BLaER1 treated with 17β-estradiol and CSF1 and Interleukin-3, amounts not matched to agents 10 nM and 100 nM (cell line): ENCODE measurements around the gene RORC.
A peak's percentile ranks its signal among the peaks of the same experiment; 100 is the strongest.
"Not testable (repeated sequence)": the region's sequence is repeated elsewhere in the genome, so short reads cannot be mapped to it uniquely, and the experiment has no call there.

Experiments used
- H3K27ac ChIP-seq, 11 experiments: shearing (Covaris generic); formaldehyde crosslinking; 2 replicates each; pipeline ENCODE4 v1.8.1; 2022
- H3K27me3 ChIP-seq, 11 experiments: shearing (Covaris generic); formaldehyde crosslinking; 2 replicates each; pipeline ENCODE4 v1.8.1; 2022
- H3K36me3 ChIP-seq, 11 experiments: shearing (Covaris generic); formaldehyde crosslinking; 2 replicates each; pipeline ENCODE4 v1.8.1; 2022
- H3K4me1 ChIP-seq, 10 experiments: shearing (Covaris generic); formaldehyde crosslinking; 2 replicates each; pipeline ENCODE4 v1.8.1; 2022
- H3K4me2 ChIP-seq, 11 experiments: shearing (Covaris generic); formaldehyde crosslinking; 2 replicates each; pipeline ENCODE4 v1.8.1; 2022
- H3K4me3 ChIP-seq, 10 experiments: shearing (Covaris generic); formaldehyde crosslinking; 2 replicates each; pipeline ENCODE4 v1.8.1; 2022
- H3K9ac ChIP-seq, 11 experiments: shearing (Covaris generic); formaldehyde crosslinking; 2 replicates each; pipeline ENCODE4 v1.8.1; 2022
- H3K9me3 ChIP-seq, 11 experiments: shearing (Covaris generic); formaldehyde crosslinking; replicated peaks in 1 of 11; 2 replicates each; pipeline ENCODE4 v1.8.1; 2022
- H4K20me1 ChIP-seq, 11 experiments: shearing (Covaris generic); formaldehyde crosslinking; 2 replicates each; pipeline ENCODE4 v1.8.1; 2022
- Cebpa-rat ChIP-seq, 11 experiments: shearing (Covaris generic); IDR thresholded peaks; 2 replicates each; pipeline ENCODE4 v1.8.1; 2022

RORC gene

GRCh38 chr1:151787689-151788088, 43.9 kb downstream of the RORC start:
- no peak overlapping the region for H3K9ac ChIP-seq
- no peaks in the 10 kb centered on the region for H3K27me3 ChIP-seq
- H4K20me1 ChIP-seq, result no peaks in the 10 kb centered on the region
- no peak overlapping the region for H3K4me2 ChIP-seq
- peaks cover 15 to 35% (median 28%) of the 10 kb centered on the region in 10 experiments for H3K4me1 ChIP-seq
- no peak for TF ChIP-seq Cebpa-rat (IDR thresholded peaks at IDR 0.05)
- H3K9me3 ChIP-seq, result no peaks in the 10 kb centered on the region
- H3K27ac ChIP-seq, result no peak overlapping the region
- no peaks in the 10 kb centered on the region for H3K36me3 ChIP-seq
- no peak overlapping the region for H3K4me3 ChIP-seq

- peak overlapping the region in 2 of 11 experiments; percentile 25 to 32; a peak in 3 of 22 replicates for H3K27ac ChIP-seq
- no peaks in the 10 kb centered on the region for H4K20me1 ChIP-seq
- peaks cover 10 to 50% (median 20%) of the 10 kb centered on the region in 10 experiments; a peak in 19 of 20 replicates for H3K4me1 ChIP-seq
- peak overlapping the region in 2 of 11 experiments; percentile 10 to 57; a peak in 3 of 22 replicates for H3K9ac ChIP-seq
- peaks cover 0 to 3% (median 0%) of the 10 kb centered on the region in 11 experiments; a peak in 4 of 22 replicates for H3K36me3 ChIP-seq
- no peak for TF ChIP-seq Cebpa-rat (IDR thresholded peaks at IDR 0.05)
- H3K4me3 ChIP-seq, result peak overlapping the region in 1 of 10 experiments; percentile 27; a peak in 2 of 20 replicates
- no peaks in the 10 kb centered on the region for H3K9me3 ChIP-seq
- H3K4me2 ChIP-seq, result peak overlapping the region; percentile 13 to 98 (median 40); a peak in 18 of 22 replicates
- no peaks in the 10 kb centered on the region for H3K27me3 ChIP-seq
Measured at GRCh38 chr1:151783796-151784195, 47.8 kb downstream of the RORC start.

- Histone ChIP-seq H3K36me3 (peaks cover 0 to 12% (median 0%) of the 10 kb centered on the region in 11 experiments; a peak in 7 of 22 replicates), H3K4me3 (no peak overlapping the region), H3K27ac (no peak overlapping the region), H3K9me3 (no peaks in the 10 kb centered on the region), H3K27me3 (no peaks in the 10 kb centered on the region), H3K9ac (peak overlapping the region in 1 of 11 experiments; percentile 57; a peak in 1 of 22 replicates), H3K4me1 (peaks cover 10 to 50% (median 18%) of the 10 kb centered on the region in 10 experiments; a peak in 19 of 20 replicates), H3K4me2 (peak overlapping the region in 3 of 11 experiments; percentile 61 to 98 (median 91); a peak in 5 of 22 replicates), H4K20me1 (no peaks in the 10 kb centered on the region)
- no peak for TF ChIP-seq Cebpa-rat (IDR thresholded peaks at IDR 0.05)
Measured at GRCh38 chr1:151782741-151783140, 48.9 kb downstream of the RORC start.

- not testable (repeated sequence) for H3K4me3 ChIP-seq, H3K27ac ChIP-seq, H3K9me3 ChIP-seq, H4K20me1 ChIP-seq, H3K9ac ChIP-seq, H3K27me3 ChIP-seq, H3K4me2 ChIP-seq
- peaks cover 0 to 12% (median 0%) of the 10 kb centered on the region in 11 experiments; a peak in 8 of 22 replicates for H3K36me3 ChIP-seq
- peaks cover 10 to 50% (median 16%) of the 10 kb centered on the region in 10 experiments; a peak in 19 of 20 replicates for H3K4me1 ChIP-seq
Measured at GRCh38 chr1:151782026-151782425, 49.6 kb downstream of the RORC start.

DNA sequence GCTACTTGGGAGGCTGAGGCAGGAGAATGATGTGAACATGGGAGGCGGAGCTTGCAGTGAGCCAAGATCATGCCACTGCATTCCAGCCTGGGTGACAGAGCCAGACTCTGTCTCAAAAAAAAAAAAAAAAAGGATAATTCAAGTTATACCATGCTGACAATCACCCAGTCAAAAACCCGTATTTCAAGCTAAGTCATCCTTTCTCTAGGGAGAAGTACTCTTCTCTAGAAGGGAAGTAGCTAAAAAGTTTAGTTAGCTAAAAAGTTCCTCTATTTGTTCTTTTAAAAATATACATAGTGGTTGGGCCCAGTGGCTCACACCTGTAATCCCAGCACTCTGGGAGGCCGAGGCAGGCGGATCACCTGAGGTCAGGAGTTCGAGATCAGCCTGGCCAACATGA, 50.9 kb downstream of the RORC start:
- H3K9ac ChIP-seq, H4K20me1 ChIP-seq, H3K27ac ChIP-seq, H3K9me3 ChIP-seq, H3K4me3 ChIP-seq, H3K27me3 ChIP-seq: not testable (repeated sequence)
- Histone ChIP-seq H3K4me2 (peak overlapping the region in 2 of 11 experiments; percentile 35 to 55; a peak in 6 of 22 replicates), H3K4me1 (peaks cover 10 to 50% (median 16%) of the 10 kb centered on the region in 10 experiments; a peak in 19 of 20 replicates), H3K36me3 (peaks cover 0 to 18% (median 8%) of the 10 kb centered on the region in 11 experiments; a peak in 11 of 22 replicates)

DNA sequence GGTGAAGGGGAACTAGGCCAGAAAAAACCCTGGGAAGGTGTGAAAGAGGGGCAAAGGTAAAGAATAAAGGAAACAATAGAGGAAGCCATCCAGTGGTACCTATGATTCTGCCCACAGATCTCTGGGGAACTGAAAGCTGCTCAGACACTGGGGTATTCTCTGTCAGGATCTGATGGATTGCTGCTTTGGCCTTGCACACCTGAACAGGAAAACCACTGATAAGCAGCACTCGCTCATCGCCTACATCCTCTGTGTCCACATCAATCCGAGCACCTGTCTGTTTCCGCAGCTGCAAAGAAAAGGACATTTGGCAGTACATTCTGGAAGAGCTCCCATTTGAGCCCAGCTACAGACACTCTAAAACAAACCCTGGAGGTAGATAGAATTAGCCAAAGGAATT, 51.8 kb downstream of the RORC start:
- H3K36me3 ChIP-seq, result peaks cover 0 to 26% (median 16%) of the 10 kb centered on the region in 11 experiments; a peak in 11 of 22 replicates
- peak overlapping the region in 1 of 11 experiments; percentile 25; a peak in 1 of 22 replicates for H3K9ac ChIP-seq
- H4K20me1 ChIP-seq, result no peaks in the 10 kb centered on the region
- H3K27me3 ChIP-seq, result no peaks in the 10 kb centered on the region
- peaks cover 10 to 46% (median 16%) of the 10 kb centered on the region in 10 experiments; a peak in 19 of 20 replicates for H3K4me1 ChIP-seq
- TF ChIP-seq Cebpa-rat (IDR thresholded peaks at IDR 0.05), result no peak
- no peak overlapping the region for H3K27ac ChIP-seq
- no peak overlapping the region for H3K4me3 ChIP-seq
- no peaks in the 10 kb centered on the region for H3K9me3 ChIP-seq
- peak overlapping the region in 9 of 11 experiments; percentile 7 to 62 (median 48); a peak in 14 of 22 replicates for H3K4me2 ChIP-seq

GRCh38 chr1:151777317-151777716, 54.3 kb downstream of the RORC start:
- Histone ChIP-seq H3K4me3 (no peak overlapping the region), H3K27ac (no peak overlapping the region), H3K27me3 (no peaks in the 10 kb centered on the region), H3K36me3 (peaks cover 0 to 34% (median 22%) of the 10 kb centered on the region in 11 experiments; a peak in 11 of 22 replicates), H3K4me2 (no peak overlapping the region), H3K9ac (no peak overlapping the region), H4K20me1 (no peaks in the 10 kb centered on the region), H3K9me3 (no peaks in the 10 kb centered on the region), H3K4me1 (peaks cover 5 to 21% (median 8%) of the 10 kb centered on the region in 10 experiments; a peak in 17 of 20 replicates)
- no peak for TF ChIP-seq Cebpa-rat (IDR thresholded peaks at IDR 0.05)

- Histone ChIP-seq H3K27me3 (no peaks in the 10 kb centered on the region), H3K4me3 (no peak overlapping the region), H3K9ac (no peak overlapping the region), H3K36me3 (peaks cover 0 to 34% (median 22%) of the 10 kb centered on the region in 11 experiments; a peak in 11 of 22 replicates), H4K20me1 (no peaks in the 10 kb centered on the region), H3K9me3 (no peaks in the 10 kb centered on the region), H3K4me1 (peaks cover 5 to 19% (median 8%) of the 10 kb centered on the region in 10 experiments; a peak in 16 of 20 replicates), H3K27ac (no peak overlapping the region), H3K4me2 (no peak overlapping the region)
- no peak for TF ChIP-seq Cebpa-rat (IDR thresholded peaks at IDR 0.05)
Measured at GRCh38 chr1:151776665-151777062, 54.9 kb downstream of the RORC start.

GRCh38 chr1:151775894-151776664, 55.5 kb downstream of the RORC start:
- no peak for TF ChIP-seq Cebpa-rat (IDR thresholded peaks at IDR 0.05)
- Histone ChIP-seq H3K27ac (no peak overlapping the region), H3K27me3 (no peaks in the 10 kb centered on the region), H3K4me1 (peaks cover 5 to 14% (median 8%) of the 10 kb centered on the region in 10 experiments; a peak in 16 of 20 replicates), H3K9ac (no peak overlapping the region), H3K9me3 (no peaks in the 10 kb centered on the region), H3K4me2 (no peak overlapping the region), H4K20me1 (no peaks in the 10 kb centered on the region), H3K36me3 (peaks cover 0 to 34% (median 22%) of the 10 kb centered on the region in 11 experiments; a peak in 11 of 22 replicates), H3K4me3 (no peak overlapping the region)
